Neutrophil (primary cell): ENCODE measurements around the gene ROR2.

Experiments
- H3K27ac ChIP-seq: fragments of 200-600 bp; sonication (generic); 2 replicates; pipeline ENCODE4 v1.5.1; 2016; ENCODE audit warnings: mild to moderate bottlenecking, moderate library complexity
- H3K27me3 ChIP-seq: fragments of 200-600 bp; sonication (generic); 2 replicates; pipeline ENCODE4 v1.6.0; 2016; ENCODE audit warnings: mild to moderate bottlenecking
- H3K36me3 ChIP-seq: fragments of 200-600 bp; sonication (generic); 2 replicates; pipeline ENCODE4 v1.5.1; 2017
- H3K4me1 ChIP-seq, 2 experiments: fragments of 200-600 bp in 1 of 2; sonication (generic) in 1 of 2; 1 replicate in 1 of 2; 2 replicates in 1 of 2; pipeline versions ENCODE4 v1.5.1 to v1.6.1; 2013 to 2016; ENCODE audit warnings: low read depth in 1 of 2, low read length in 1 of 2, mild to moderate bottlenecking in 1 of 2, moderate library complexity in 1 of 2; ENCODE audit not compliant: control insufficient read depth in 1 of 2, insufficient read depth in 1 of 2
- H3K4me3 ChIP-seq, 2 experiments: fragments of 200-600 bp in 1 of 2; sonication (generic) in 1 of 2; 1 replicate in 1 of 2; 2 replicates in 1 of 2; pipeline ENCODE4 v1.5.1; 2013 to 2016; ENCODE audit warnings: low read depth in 1 of 2, low read length in 1 of 2, mild to moderate bottlenecking in 1 of 2, moderate library complexity in 1 of 2
- H3K9me3 ChIP-seq: fragments of 200-600 bp; sonication (generic); 2 replicates; pipeline ENCODE4 v1.5.1; 2016
- CTCF ChIP-seq: fragments of 200-600 bp; sonication (generic); IDR thresholded peaks from 2 replicates; pipeline ENCODE4 v1.5.1; 2016; ENCODE audit warnings: antibody characterized with exemption

ROR2 gene

GRCh38 chr9:91949946-91950664 lies at the start of gene ROR2:
Gene ROR2, minus strand, starts transcription at chr9:91950228.
- H3K9me3 ChIP-seq: no peaks in the 10 kb centered on the region
- H3K4me1 ChIP-seq: peaks cover 9 to 14% of the 10 kb centered on the region in 2 experiments
- H3K27me3 ChIP-seq: peaks cover 98% of the 10 kb centered on the region
- no peak within 1 kb of the TSS for H3K27ac ChIP-seq
- TF ChIP-seq CTCF: no peak
- peak within 1 kb of the TSS in 1 of 2 experiments; percentile 5 for H3K4me3 ChIP-seq
- H3K36me3 ChIP-seq: no peaks in the 10 kb centered on the region

- H3K4me1 ChIP-seq: no peaks in the 10 kb centered on the region
These were observed 45.1 kb upstream of the ROR2 start for GRCh38 chr9:91995000-91995655.

GRCh38 chr9:91994422-91994821 lies 44.4 kb upstream of the ROR2 start:
- H3K4me1 ChIP-seq: no peaks in the 10 kb centered on the region
- peaks cover 38% of the 10 kb centered on the region for H3K27me3 ChIP-seq
- no peaks in the 10 kb centered on the region for H3K36me3 ChIP-seq
- no peaks in the 10 kb centered on the region for H3K9me3 ChIP-seq
- no peak for TF ChIP-seq CTCF
- H3K4me3 ChIP-seq: no peak overlapping the region
- H3K27ac ChIP-seq: no peak overlapping the region

More at GRCh38 chr9:91995000-91995655, 45.1 kb upstream of the ROR2 start:
- Histone ChIP-seq H3K36me3 (no peaks in the 10 kb centered on the region), H3K27ac (no peak overlapping the region), H3K9me3 (no peaks in the 10 kb centered on the region), H3K27me3 (peaks cover 42% of the 10 kb centered on the region), H3K4me3 (no peak overlapping the region)
- TF ChIP-seq CTCF: no peak

- Histone ChIP-seq H3K4me1 (no peaks in the 10 kb centered on the region), H3K36me3 (no peaks in the 10 kb centered on the region), H3K9me3 (no peaks in the 10 kb centered on the region), H3K4me3 (no peak overlapping the region), H3K27ac (no peak overlapping the region), H3K27me3 (peaks cover 29% of the 10 kb centered on the region)
- no peak for TF ChIP-seq CTCF
These were observed 42.5 kb upstream of the ROR2 start for GRCh38 chr9:91992461-91993041.

- TF ChIP-seq CTCF: no peak
- Histone ChIP-seq H3K4me3 (no peak overlapping the region), H3K9me3 (no peaks in the 10 kb centered on the region), H3K27ac (no peak overlapping the region), H3K27me3 (peaks cover 29% of the 10 kb centered on the region), H3K4me1 (no peaks in the 10 kb centered on the region), H3K36me3 (no peaks in the 10 kb centered on the region)
These were observed 41.8 kb upstream of the ROR2 start for GRCh38 chr9:91991721-91992341.
